NOMO-1 treated with DMSO at 0.1 percent for 48 hours (cell line): ENCODE measurements around the gene TANGO2.

Source experiments
- DNase-seq: peaks from one replicate; lab custom pipeline; 2025; ENCODE audit not compliant: unreplicated experiment; lab: John Stamatoyannopoulos, UW

TANGO2 gene

GRCh38 chr22:20020533-20021195, at the start of gene TANGO2:
TANGO2 (plus strand) TSS chr22:20021110; CDS start chr22:20036799, 15,689 bp downstream.
- peak; percentile 87 for DNase-seq

- DNase-seq: no peak
Measured at GRCh38 chr22:19971276-19972124, 49.4 kb upstream of the TANGO2 start.

GRCh38 chr22:19972251-19972650, 48.7 kb upstream of the TANGO2 start:
- DNase-seq: no peak

- DNase-seq: no peak
Measured at GRCh38 chr22:19972652-19973550, 48.0 kb upstream of the TANGO2 start.

GRCh38 chr22:19973551-19974267, 47.2 kb upstream of the TANGO2 start:
- DNase-seq: no peak

- DNase-seq: no peak
Measured at GRCh38 chr22:19974268-19974861, 46.5 kb upstream of the TANGO2 start.

GRCh38 chr22:19974935-19975706, 45.8 kb upstream of the TANGO2 start:
- DNase-seq: no peak

GRCh38 chr22:19975707-19976035, 45.2 kb upstream of the TANGO2 start:
- no peak for DNase-seq

- no peak for DNase-seq
Measured at GRCh38 chr22:19976671-19977070, 44.2 kb upstream of the TANGO2 start.

GRCh38 chr22:19977296-19978243, 43.3 kb upstream of the TANGO2 start:
- DNase-seq: no peak

GRCh38 chr22:19978748-19979147, 42.2 kb upstream of the TANGO2 start:
- no peak for DNase-seq

- no peak for DNase-seq
Measured at GRCh38 chr22:19979712-19980493, 41.0 kb upstream of the TANGO2 start.

GRCh38 chr22:19980766-19981165, 40.1 kb upstream of the TANGO2 start:
- DNase-seq: no peak

- DNase-seq: no peak
Measured at GRCh38 chr22:19981171-19981960, 39.5 kb upstream of the TANGO2 start.

- DNase-seq: no peak
Measured at GRCh38 chr22:19981961-19982920, 38.7 kb upstream of the TANGO2 start.
